Prostate gland (tissue), 2 donors: ENCODE measurements around the gene ITGB5. TPM values are rescaled to one million over a fixed set of nuclear protein-coding genes. Genes with fewer than 3 reads are reported as not detected.
"Not testable (repeated sequence)": the region's sequence is repeated elsewhere in the genome, so short reads cannot be mapped to it uniquely, and the experiment has no call there.

Experiments
- DNase-seq: peaks from one replicate; pipeline ENCODE4 v3.0.0-alpha.2; 2019; ENCODE audit warnings: low spot score
- H3K27ac ChIP-seq, 2 donors: fragments of 200-600 bp; sonication (generic); 2 replicates each; pipeline ENCODE4 v1.5.1; 2017 to 2019
- H3K27me3 ChIP-seq: fragments of 200-600 bp; sonication (generic); replicated peaks from 2 replicates; pipeline ENCODE4 v1.5.1; 2019; ENCODE audit not compliant: insufficient read depth
- H3K36me3 ChIP-seq, 2 donors: fragments of 200-600 bp; sonication (generic); 1 replicate in 1 of 2; 2 replicates in 1 of 2; pipeline versions ENCODE4 v1.5.1 to v1.8.1; 2017 to 2019
- H3K4me1 ChIP-seq: fragments of 200-600 bp; sonication (generic); replicated peaks from 2 replicates; pipeline ENCODE4 v1.5.1; 2019
- H3K4me3 ChIP-seq, 2 donors: fragments of 200-600 bp; sonication (generic); 2 replicates each; pipeline ENCODE4 v1.5.1; 2017 to 2019
- H3K9me3 ChIP-seq: fragments of 200-600 bp; sonication (generic); 2 replicates; pipeline ENCODE4 v1.5.1; 2017
- POLR2A ChIP-seq: fragments of 450-650 bp; IDR thresholded peaks from one replicate; pipeline ENCODE4 v1.6.1; 2016; ENCODE audit warnings: antibody characterized with exemption, mild to moderate bottlenecking
- POLR2AphosphoS5 ChIP-seq: sonication (generic); formaldehyde crosslinking; IDR thresholded peaks from one replicate; pipeline ENCODE4 v1.6.1; 2017; ENCODE audit warnings: antibody characterized with exemption
- WGBS: methylation state at CpG from one replicate; pipeline ENCODE4 v1.1.5; 2018; 5-methylcytosine and 5-hydroxymethylcytosine counted together
- intact Hi-C: fragments of 100-400 bp; cut with DNase I; formaldehyde crosslinking; loops from one replicate; pipeline ENCODE4 v1.14.2; 2022
- total RNA-seq, 2 donors: library from RNA; depleted of rRNA; stranded (reverse); fragments of >200 nt; gene quantifications; one replicate each; pipeline ENCODE4 v1.1.0, GENCODE V29; 2016
- TF ChIP-seq, protein P1 (sequence below), 4 experiments: fragments of 200-600 bp in 2 of 4; fragments of 450-650 bp in 2 of 4; sonication (generic) in 2 of 4; IDR thresholded peaks; 1 replicate in 3 of 4; 2 replicates in 1 of 4; pipeline ENCODE4 v1.5.1; 2016 to 2019; ENCODE audit warnings: antibody characterized with exemption in 4 of 4, mild to moderate bottlenecking in 2 of 4, moderate library complexity in 2 of 4

Gene ITGB5
- total RNA-seq, 2 donors from 2014 or later, result 123 to 154 TPM

DNA sequence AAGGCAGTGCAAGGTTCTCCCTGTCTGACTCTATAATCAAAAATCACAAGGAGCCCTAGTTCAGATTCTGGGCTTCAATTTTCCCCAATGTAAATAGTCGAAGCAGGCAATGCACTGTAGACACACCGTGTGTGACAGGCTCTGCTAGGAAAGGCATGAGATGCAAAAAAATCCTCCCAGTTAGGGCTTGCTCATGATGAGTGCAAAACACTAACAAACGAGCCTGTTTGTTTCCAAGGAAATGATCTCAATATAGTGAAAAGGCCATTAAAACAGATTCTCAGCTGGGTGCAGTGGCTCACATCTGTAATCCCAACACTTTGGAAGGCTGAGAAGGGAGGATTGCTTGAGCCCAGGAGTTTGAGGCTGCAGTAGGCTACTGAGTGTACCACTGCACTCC is 101.2 kb downstream of the ITGB5 start:
- intact Hi-C loops, result loop anchor here (2.0 kb wide), 1 partner anchor 115 kb away; no protein-coding TSS in a partner anchor
- H3K9me3 ChIP-seq, result no peaks in the 10 kb centered on the region
- no peak for DNase-seq
- H3K27ac ChIP-seq, result peak overlapping the region in 1 of 2 donors; percentile 50
- H3K4me3 ChIP-seq, result no peak overlapping the region
- H3K27me3 ChIP-seq, result no peaks in the 10 kb centered on the region
- peaks cover 8% of the 10 kb centered on the region for H3K4me1 ChIP-seq
- 76% methylated on average over 3 of the region's 3 CpGs for WGBS
- H3K36me3 ChIP-seq, result no peaks in the 10 kb centered on the region
- TF ChIP-seq, protein P1, sequence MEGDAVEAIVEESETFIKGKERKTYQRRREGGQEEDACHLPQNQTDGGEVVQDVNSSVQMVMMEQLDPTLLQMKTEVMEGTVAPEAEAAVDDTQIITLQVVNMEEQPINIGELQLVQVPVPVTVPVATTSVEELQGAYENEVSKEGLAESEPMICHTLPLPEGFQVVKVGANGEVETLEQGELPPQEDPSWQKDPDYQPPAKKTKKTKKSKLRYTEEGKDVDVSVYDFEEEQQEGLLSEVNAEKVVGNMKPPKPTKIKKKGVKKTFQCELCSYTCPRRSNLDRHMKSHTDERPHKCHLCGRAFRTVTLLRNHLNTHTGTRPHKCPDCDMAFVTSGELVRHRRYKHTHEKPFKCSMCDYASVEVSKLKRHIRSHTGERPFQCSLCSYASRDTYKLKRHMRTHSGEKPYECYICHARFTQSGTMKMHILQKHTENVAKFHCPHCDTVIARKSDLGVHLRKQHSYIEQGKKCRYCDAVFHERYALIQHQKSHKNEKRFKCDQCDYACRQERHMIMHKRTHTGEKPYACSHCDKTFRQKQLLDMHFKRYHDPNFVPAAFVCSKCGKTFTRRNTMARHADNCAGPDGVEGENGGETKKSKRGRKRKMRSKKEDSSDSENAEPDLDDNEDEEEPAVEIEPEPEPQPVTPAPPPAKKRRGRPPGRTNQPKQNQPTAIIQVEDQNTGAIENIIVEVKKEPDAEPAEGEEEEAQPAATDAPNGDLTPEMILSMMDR (IDR thresholded peaks at IDR 0.05), result no peak
- TF ChIP-seq POLR2A (no peak), POLR2AphosphoS5 (no peak)

DNA sequence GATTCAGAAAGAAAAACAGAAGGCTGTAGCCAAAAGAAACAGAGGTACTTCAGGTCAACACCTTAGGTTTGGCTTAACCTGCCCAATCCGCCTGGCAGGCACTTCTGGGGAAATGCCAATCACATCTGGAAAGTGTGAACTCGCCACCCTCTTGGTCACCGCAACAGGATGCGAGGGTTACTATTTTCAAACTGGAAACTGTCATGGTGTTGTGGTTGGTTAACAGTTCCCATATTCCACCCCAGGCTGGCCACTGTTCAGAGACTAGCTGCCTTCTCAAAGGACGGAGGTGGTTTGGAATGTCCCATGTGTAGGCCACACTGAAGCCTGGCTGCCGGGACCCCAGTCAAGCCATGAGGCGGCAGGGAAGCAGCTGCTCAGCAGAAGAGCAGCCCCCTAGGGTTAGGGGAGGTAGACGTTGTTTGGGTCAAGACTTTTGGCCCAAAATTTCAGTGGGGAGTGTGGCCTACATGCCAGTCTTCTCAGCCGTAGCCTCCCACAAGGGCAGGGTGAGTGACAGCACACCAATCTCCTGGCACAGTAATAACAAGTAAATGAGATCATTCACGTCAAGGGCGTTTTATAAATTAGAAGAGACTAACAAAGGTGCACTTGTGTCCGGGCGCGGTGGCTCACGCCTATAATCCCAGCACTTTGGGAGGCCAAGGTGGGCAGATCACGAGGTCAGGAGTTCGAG is 102.3 kb downstream of the ITGB5 start:
- no peaks in the 10 kb centered on the region for H3K9me3 ChIP-seq
- intact Hi-C loops, result loop anchor here (5.0 kb wide), 1 partner anchor 102 kb away; the partner anchor contains the start of gene ITGB5
- DNase-seq, result no peak
- TF ChIP-seq POLR2AphosphoS5 (no peak), POLR2A (no peak)
- TF ChIP-seq, protein P1 (IDR thresholded peaks at IDR 0.05), result no peak
- H3K27me3 ChIP-seq, result no peaks in the 10 kb centered on the region
- WGBS, result 90% methylated on average over 17 of the region's 17 CpGs
- peaks cover 12% of the 10 kb centered on the region for H3K4me1 ChIP-seq
- H3K36me3 ChIP-seq, result no peaks in the 10 kb centered on the region
- no peak overlapping the region for H3K4me3 ChIP-seq
- no peak overlapping the region for H3K27ac ChIP-seq

DNA sequence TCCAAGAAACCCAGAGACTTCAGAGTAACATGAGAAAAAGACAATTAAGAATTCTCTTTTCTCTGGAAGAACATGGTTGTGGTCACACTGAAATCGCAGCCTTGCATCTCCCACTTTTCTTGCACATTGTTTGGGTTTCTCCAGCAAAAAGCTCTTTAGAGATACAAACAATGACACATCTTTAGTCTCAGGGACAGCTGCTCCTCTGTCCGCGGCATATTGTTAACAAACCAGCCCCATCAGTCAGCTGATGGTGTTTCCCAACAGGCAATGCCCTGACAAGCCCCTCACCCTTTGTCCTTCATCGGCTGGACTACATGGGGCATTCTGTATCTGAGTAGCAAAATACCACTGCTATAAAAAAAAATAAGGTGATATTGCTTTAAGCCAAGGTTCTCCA is 103.5 kb downstream of the ITGB5 start:
- WGBS, result 73% methylated on average over 4 of the region's 4 CpGs
- no peaks in the 10 kb centered on the region for H3K36me3 ChIP-seq
- H3K4me1 ChIP-seq, result peaks cover 12% of the 10 kb centered on the region
- no peak for DNase-seq
- intact Hi-C loops, result loop anchor here (5.0 kb wide), 1 partner anchor 104 kb away; the partner anchor contains the start of gene ITGB5
- H3K27me3 ChIP-seq, result no peaks in the 10 kb centered on the region
- TF ChIP-seq, protein P1 (IDR thresholded peaks at IDR 0.05), result no peak
- TF ChIP-seq POLR2AphosphoS5, result no peak
- TF ChIP-seq POLR2A, result no peak
- no peaks in the 10 kb centered on the region for H3K9me3 ChIP-seq
- H3K27ac ChIP-seq, result no peak overlapping the region
- no peak overlapping the region for H3K4me3 ChIP-seq

- H3K4me1 ChIP-seq, result peaks cover 12% of the 10 kb centered on the region
- intact Hi-C loops, result loop anchor here (5.0 kb wide), 1 partner anchor 105 kb away; the partner anchor contains the start of gene ITGB5
- H3K27me3 ChIP-seq, H3K36me3 ChIP-seq, DNase-seq, H3K27ac ChIP-seq, H3K9me3 ChIP-seq, H3K4me3 ChIP-seq: not testable (repeated sequence)
- WGBS, result 90% methylated on average over 6 of the region's 6 CpGs
Measured at GRCh38 chr3:124782377-124782712, 104.8 kb downstream of the ITGB5 start.

DNA sequence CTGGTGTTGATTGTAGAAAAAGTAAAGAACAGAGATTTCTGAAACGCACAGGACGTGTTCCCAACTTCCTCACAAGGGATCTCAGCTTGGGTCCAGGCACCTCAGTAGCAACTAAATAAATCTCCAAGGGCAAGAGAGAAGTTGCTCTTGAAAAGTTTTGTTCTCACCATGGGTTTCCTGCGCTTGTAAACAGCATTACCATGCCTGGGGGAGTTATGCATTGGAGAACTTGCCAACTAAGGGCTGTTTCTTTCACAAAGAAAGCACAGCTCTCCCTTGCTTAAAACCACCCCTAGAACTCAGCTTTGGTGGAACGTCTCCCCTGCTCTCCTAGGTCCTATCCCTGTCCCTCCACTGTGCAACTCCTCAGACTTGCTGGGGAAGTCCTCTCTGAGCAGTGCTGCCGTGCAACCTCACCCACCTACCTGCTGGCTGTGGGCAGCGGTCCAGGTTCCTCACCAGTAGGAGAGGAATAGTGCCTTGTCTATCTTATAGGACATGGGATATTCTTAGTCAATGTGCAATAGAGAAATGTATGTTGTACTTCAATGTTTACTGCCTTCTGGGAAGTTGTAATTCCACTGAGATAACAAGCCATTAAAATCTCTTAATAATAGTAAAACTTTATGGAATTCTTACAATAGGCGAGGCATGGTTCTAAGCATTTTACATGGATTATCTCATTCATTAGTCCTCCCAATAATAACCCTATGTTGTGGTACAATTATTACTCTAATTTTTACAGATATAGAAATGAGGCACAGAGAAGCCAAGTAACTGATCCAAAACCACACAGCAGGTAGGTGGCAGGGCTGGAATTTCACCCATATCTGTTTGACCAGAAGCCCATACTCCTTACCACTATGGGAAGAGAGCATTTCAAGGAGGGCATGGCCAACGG is 105.4 kb downstream of the ITGB5 start:
- 52% methylated on average over 8 of the region's 8 CpGs for WGBS
- Histone ChIP-seq H3K27ac (peak overlapping the region; percentile 68 to 81), H3K4me1 (peaks cover 12% of the 10 kb centered on the region), H3K36me3 (no peaks in the 10 kb centered on the region), H3K9me3 (no peaks in the 10 kb centered on the region), H3K4me3 (no peak overlapping the region), H3K27me3 (no peaks in the 10 kb centered on the region)
- TF ChIP-seq POLR2A (no peak), POLR2AphosphoS5 (peak; percentile 37)
- intact Hi-C loops, result loop anchor here (5.0 kb wide), 1 partner anchor 106 kb away; the partner anchor contains the start of gene ITGB5
- DNase-seq, result peak; percentile 53
